Activated naive CD4-positive, alpha-beta T cell treated with anti-CD3 and anti-CD28 coated beads, Interleukin-2, amount 10 ng/mL, durations not matched to agents 7 days and 5 days (primary cell): ENCODE data around the gene ZNHIT2.

Experiments used
- CTCF ChIA-PET: fragments of 350-600 bp; sonication (Branson Sonifier 250); formaldehyde crosslinking; loops from one replicate; lab custom pipeline; 2021; ENCODE audit warnings: antibody characterized with exemption; lab: Charles Lee
- DNase-seq: peaks from one replicate; pipeline ENCODE4 v3.0.0-alpha.2; 2020
- H3K27ac Mint-ChIP-seq: one replicate; pipeline ENCODE4 v1.8.0; 2021; ENCODE audit warnings: mild to moderate bottlenecking, moderate library complexity, mixed read lengths
- H3K27me3 Mint-ChIP-seq: one replicate; pipeline ENCODE4 v1.8.0; 2021; ENCODE audit warnings: mild to moderate bottlenecking, mixed read lengths
- H3K36me3 Mint-ChIP-seq: one replicate; pipeline ENCODE4 v1.8.0; 2021; ENCODE audit warnings: mixed read lengths
- H3K4me1 Mint-ChIP-seq: one replicate; pipeline ENCODE4 v1.8.0; 2021; ENCODE audit warnings: mixed read lengths
- H3K4me3 Mint-ChIP-seq: one replicate; pipeline ENCODE4 v1.8.0; 2021; ENCODE audit warnings: mild to moderate bottlenecking, moderate library complexity, mixed read lengths
- H3K9me3 Mint-ChIP-seq: one replicate; pipeline ENCODE4 v1.8.0; 2021; ENCODE audit warnings: mixed read lengths

ZNHIT2 gene

GRCh38 chr11:65111159-65111743 lies 6.2 kb downstream of the ZNHIT2 start:
- H3K4me1 Mint-ChIP-seq = peaks cover 47% of the 10 kb centered on the region
- peak overlapping the region; percentile 87 for H3K4me3 Mint-ChIP-seq
- H3K27ac Mint-ChIP-seq = peak overlapping the region; percentile 92
- H3K9me3 Mint-ChIP-seq = no peaks in the 10 kb centered on the region
- H3K27me3 Mint-ChIP-seq = peaks cover 4% of the 10 kb centered on the region
- DNase-seq = no peak
- CTCF ChIA-PET = interaction anchor here (0.7 to 8.7 kb wide), 19 partner anchors 9 to 264 kb away, joined by 3 to 60 read pairs (median 6); partner anchors contain the start of genes ARL2, CAPN1, CDCA5 and FAU
- peaks cover 21% of the 10 kb centered on the region for H3K36me3 Mint-ChIP-seq

- peak; percentile 97 for DNase-seq
- no peak overlapping the region for H3K4me3 Mint-ChIP-seq
- CTCF ChIA-PET = interaction anchor here (0.7 to 8.7 kb wide), 24 partner anchors 9 to 949 kb away, joined by 3 to 60 read pairs (median 4); partner anchors contain the start of genes CAPN1, CDCA5, FAU and MRPL49
- H3K4me1 Mint-ChIP-seq = peaks cover 41% of the 10 kb centered on the region
- H3K9me3 Mint-ChIP-seq = no peaks in the 10 kb centered on the region
- H3K36me3 Mint-ChIP-seq = peaks cover 29% of the 10 kb centered on the region
- H3K27me3 Mint-ChIP-seq = peaks cover 4% of the 10 kb centered on the region
- H3K27ac Mint-ChIP-seq = peak overlapping the region; percentile 82
Measured at GRCh38 chr11:65110354-65110861, 7.1 kb downstream of the ZNHIT2 start.

GRCh38 chr11:65109231-65110198 lies 8.0 kb downstream of the ZNHIT2 start:
- Mint-ChIP-seq H3K4me1 (peaks cover 47% of the 10 kb centered on the region), H3K4me3 (no peak overlapping the region), H3K27ac (no peak overlapping the region), H3K27me3 (peaks cover 4% of the 10 kb centered on the region), H3K36me3 (peaks cover 33% of the 10 kb centered on the region), H3K9me3 (no peaks in the 10 kb centered on the region)
- CTCF ChIA-PET = interaction anchor here (0.6 to 8.7 kb wide), 21 partner anchors 8 to 950 kb away, joined by 3 to 60 read pairs (median 5); partner anchors contain the start of genes CAPN1, CDCA5, FAU and MRPL49
- DNase-seq = no peak

DNA sequence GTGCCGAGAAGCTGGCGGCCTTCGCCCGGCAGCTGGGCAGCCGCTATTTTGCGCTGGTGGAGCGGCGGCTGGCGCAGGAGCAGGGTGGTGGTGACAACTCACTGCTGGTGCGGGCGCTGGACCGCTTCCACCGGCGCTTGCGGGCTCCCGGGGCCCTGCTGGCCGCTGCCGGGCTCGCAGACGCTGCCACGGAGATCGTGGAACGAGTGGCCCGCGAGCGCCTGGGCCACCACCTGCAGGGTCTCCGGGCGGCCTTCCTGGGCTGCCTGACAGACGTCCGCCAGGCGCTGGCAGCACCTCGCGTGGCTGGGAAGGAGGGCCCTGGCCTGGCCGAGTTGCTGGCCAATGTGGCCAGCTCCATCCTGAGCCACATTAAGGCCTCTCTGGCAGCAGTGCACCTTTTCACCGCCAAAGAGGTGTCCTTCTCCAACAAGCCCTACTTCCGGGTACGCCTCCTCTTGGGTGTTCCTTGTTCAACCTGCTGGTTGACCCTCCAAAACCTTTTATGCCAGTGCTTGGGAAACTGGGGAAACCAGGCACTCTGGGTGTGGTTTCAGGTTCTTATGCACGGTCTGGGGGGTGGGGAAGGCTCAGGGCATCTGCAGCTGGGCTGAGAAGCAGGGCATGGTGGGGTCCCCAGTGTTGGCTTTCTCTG lies 8.9 kb downstream of the ZNHIT2 start:
- DNase-seq = no peak
- Mint-ChIP-seq H3K27me3 (peaks cover 4% of the 10 kb centered on the region), H3K27ac (no peak overlapping the region), H3K4me3 (no peak overlapping the region), H3K36me3 (peaks cover 31% of the 10 kb centered on the region), H3K4me1 (peaks cover 40% of the 10 kb centered on the region), H3K9me3 (no peaks in the 10 kb centered on the region)
- CTCF ChIA-PET = interaction anchor here (0.5 to 8.7 kb wide), 5 partner anchors 9 to 401 kb away, joined by 3 to 60 read pairs (median 3); partner anchors contain the start of genes VPS51 and ZNHIT2

GRCh38 chr11:65107751-65108468 lies 9.6 kb downstream of the ZNHIT2 start:
- Mint-ChIP-seq H3K27ac (no peak overlapping the region), H3K4me3 (no peak overlapping the region), H3K4me1 (peaks cover 33% of the 10 kb centered on the region), H3K9me3 (no peaks in the 10 kb centered on the region), H3K36me3 (peaks cover 29% of the 10 kb centered on the region), H3K27me3 (peaks cover 4% of the 10 kb centered on the region)
- CTCF ChIA-PET = interaction anchor here (1.0 to 8.7 kb wide), 3 partner anchors 9 to 12 kb away, joined by 3 to 60 read pairs (median 4); partner anchors contain the start of genes VPS51 and ZNHIT2
- DNase-seq = no peak

DNA sequence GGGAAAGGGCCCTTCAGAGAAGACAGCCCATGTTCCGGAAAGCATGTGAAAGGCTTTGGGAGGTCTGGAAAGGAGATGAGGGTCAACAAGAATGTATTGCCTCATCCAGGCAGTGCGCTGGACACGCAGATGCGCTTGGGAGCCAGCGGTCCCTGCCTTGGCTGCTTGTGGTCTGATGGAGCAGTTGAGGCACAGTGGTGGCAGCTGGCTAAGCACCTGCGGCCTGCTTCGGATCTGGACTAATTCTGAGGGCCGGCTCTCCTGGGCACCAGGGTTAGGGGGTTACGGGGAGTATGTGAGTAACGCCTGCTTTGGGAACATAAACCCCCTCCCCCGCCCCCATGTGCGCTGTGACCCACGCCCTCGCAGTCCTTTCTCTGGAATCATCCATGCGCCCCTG lies 10.4 kb downstream of the ZNHIT2 start:
- Mint-ChIP-seq H3K36me3 (peaks cover 30% of the 10 kb centered on the region), H3K4me1 (peaks cover 33% of the 10 kb centered on the region), H3K9me3 (no peaks in the 10 kb centered on the region), H3K4me3 (no peak overlapping the region), H3K27me3 (peaks cover 4% of the 10 kb centered on the region), H3K27ac (peak overlapping the region; percentile 50)
- CTCF ChIA-PET = interaction anchor here (8.7 kb wide), 1 partner anchor 9 kb away, joined by 60 read pairs; the partner anchor contains the start of gene VPS51
- DNase-seq = no peak

- DNase-seq = no peak
- Mint-ChIP-seq H3K27ac (no peak overlapping the region), H3K36me3 (peaks cover 25% of the 10 kb centered on the region), H3K27me3 (no peaks in the 10 kb centered on the region), H3K4me1 (peaks cover 12% of the 10 kb centered on the region), H3K4me3 (no peak overlapping the region), H3K9me3 (no peaks in the 10 kb centered on the region)
- CTCF ChIA-PET = interaction anchor here (1.1 to 1.5 kb wide), 2 partner anchors 91 to 102 kb away, joined by 3 read pairs; partner anchors contain the start of gene ARL2
Measured at GRCh38 chr11:65104628-65105027, 12.9 kb downstream of the ZNHIT2 start.

DNA sequence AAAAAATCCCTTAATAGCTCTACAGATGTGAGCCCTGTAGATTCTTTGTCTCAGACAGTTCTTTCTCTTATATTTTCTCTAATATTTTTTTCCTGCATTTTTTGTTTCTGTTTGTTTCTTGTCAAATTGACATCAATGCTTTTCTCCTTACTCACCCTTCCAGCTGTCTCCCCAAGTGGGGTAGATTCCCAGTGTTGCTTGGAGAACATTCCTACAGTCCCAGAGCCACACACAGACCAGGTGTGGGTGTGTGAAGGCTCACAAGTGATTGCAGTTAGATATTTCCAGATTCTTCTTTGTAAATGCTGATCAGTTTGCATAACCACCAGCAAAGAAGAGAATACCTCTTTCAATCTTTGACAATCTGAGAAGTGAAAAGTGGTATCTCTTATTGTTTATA lies 14.0 kb downstream of the ZNHIT2 start:
- Mint-ChIP-seq H3K9me3 (no peaks in the 10 kb centered on the region), H3K4me1 (peaks cover 17% of the 10 kb centered on the region), H3K4me3 (no peak overlapping the region), H3K27ac (no peak overlapping the region), H3K27me3 (no peaks in the 10 kb centered on the region), H3K36me3 (peaks cover 23% of the 10 kb centered on the region)
- CTCF ChIA-PET = interaction anchor here (1.2 to 1.5 kb wide), 2 partner anchors 9 to 90 kb away, joined by 3 read pairs; partner anchors contain the start of gene ARL2
- DNase-seq = no peak

DNA sequence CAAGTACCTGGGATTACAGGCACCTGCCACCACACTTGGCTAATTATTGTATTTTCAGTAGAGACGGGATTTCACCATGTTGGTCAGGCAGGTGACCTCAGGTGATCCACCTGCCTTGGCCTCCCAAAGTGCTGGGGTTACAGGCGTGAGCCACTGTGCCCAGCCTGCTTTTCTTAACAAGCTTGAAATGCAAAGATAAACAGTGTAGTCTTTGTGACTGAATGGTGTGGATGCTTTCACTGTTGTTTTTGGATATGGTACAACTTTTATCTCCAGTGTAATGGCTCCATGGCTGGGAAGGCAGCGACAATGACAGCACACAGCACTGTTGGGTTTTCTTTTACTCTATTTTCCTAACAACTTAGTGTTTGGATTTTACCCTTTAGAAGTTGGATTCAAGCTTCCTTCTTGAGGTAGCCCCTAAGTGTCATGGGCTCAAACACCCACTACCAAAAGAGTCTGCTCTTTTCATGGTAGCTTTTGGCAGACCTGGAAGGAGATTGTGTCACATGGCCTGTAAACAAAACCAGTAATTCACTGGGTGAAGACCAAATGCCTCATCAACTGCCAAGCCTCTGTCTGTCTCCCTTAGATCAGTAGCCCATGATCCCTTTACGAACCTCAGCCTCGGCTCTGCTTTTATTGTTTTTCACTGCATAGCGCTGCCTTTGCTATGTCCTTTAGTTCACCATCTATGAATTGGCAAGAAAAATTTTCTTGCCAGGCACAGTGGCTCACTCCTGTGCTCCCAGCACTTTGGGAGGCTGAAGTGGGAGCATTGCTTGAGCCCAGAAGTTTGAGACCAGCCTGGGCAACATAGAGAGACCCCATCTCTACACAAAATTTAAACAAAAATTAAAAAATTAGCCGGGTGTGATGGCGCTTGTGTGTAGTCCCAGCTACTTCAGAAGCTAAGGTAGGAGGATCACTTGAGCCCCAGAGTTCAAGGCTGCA lies 15.1 kb downstream of the ZNHIT2 start:
- DNase-seq = no peak
- Mint-ChIP-seq H3K36me3 (peaks cover 25% of the 10 kb centered on the region), H3K4me1 (peaks cover 22% of the 10 kb centered on the region), H3K9me3 (no peaks in the 10 kb centered on the region), H3K4me3 (no peak overlapping the region), H3K27ac (no peak overlapping the region), H3K27me3 (no peaks in the 10 kb centered on the region)
- CTCF ChIA-PET = interaction anchor here (0.7 to 1.2 kb wide), 3 partner anchors 8 to 255 kb away, joined by 3 to 8 read pairs (median 3); no protein-coding TSS in a partner anchor

DNA sequence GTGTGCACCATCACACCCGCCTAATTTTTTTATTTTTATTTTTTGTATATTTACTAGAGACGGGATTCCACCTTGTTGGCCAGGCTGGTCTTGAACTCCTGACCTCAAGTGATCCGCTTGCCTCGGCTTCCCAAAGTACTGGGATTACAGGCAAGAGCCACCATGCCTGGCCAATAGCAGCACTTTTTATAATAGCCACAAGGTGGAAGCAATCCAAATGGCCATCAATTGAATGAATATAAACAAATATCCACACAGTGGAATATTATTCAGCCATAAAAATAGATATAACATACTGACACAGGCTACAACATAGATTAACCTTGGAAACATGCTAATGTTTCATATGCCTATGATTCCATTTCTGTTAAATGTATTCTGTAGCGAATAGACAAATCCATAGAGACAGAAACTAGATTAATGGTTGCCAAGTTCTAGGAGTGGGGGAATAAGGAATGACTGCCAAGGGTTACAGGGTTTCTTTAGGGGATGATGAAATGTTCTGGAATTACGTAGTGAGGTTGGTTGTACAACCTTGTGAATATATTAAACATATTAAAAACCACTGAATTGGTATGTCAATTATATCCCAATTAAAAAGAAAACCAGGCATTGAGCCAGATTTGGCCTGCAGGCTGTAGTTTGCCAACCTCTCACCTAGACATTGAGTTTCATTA lies 16.7 kb downstream of the ZNHIT2 start:
- no peak for DNase-seq
- no peaks in the 10 kb centered on the region for H3K27me3 Mint-ChIP-seq
- CTCF ChIA-PET = interaction anchor here (1.2 to 5.0 kb wide), 2 partner anchors 9 to 10 kb away, joined by 8 to 60 read pairs; partner anchors contain the start of gene TM7SF2
- H3K4me3 Mint-ChIP-seq = no peak overlapping the region
- H3K4me1 Mint-ChIP-seq = peaks cover 28% of the 10 kb centered on the region
- peak overlapping the region; percentile 28 for H3K27ac Mint-ChIP-seq
- no peaks in the 10 kb centered on the region for H3K9me3 Mint-ChIP-seq
- H3K36me3 Mint-ChIP-seq = peaks cover 19% of the 10 kb centered on the region

DNA sequence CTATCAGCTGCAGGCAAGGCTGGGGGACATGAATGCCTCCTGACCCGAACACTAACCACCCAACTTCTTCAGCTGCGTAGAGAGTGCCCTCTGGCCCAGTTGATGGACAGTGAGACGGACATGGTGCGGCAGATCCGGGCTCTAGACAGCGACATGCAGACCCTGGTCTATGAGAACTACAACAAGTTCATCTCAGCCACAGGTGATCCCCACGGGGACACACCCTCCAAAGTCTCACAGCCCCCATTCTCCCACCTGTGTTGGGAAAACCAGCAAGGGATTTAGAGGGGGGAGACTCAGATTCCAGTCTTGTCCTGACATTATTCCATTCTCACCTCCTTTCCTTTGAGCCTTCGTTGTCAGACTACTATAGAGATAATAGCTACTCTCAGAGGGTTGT lies 20.6 kb downstream of the ZNHIT2 start:
- no peak for DNase-seq
- Mint-ChIP-seq H3K4me3 (peak overlapping the region; percentile 92), H3K36me3 (peaks cover 8% of the 10 kb centered on the region), H3K4me1 (peaks cover 22% of the 10 kb centered on the region), H3K27ac (peak overlapping the region; percentile 98), H3K27me3 (no peaks in the 10 kb centered on the region), H3K9me3 (no peaks in the 10 kb centered on the region)
- CTCF ChIA-PET = interaction anchor here (1.7 to 5.0 kb wide), 3 partner anchors 14 to 83 kb away, joined by 7 to 60 read pairs (median 11); partner anchors contain the start of genes ARL2, TM7SF2 and ZNHIT2
